ENCODE results near the gene MYOG. TPM values are rescaled to one million over a fixed set of nuclear protein-coding genes. Genes with fewer than 3 reads are reported as not detected.

The MYOG gene
- polyA plus RNA-seq, 1 donor (not counting 4 experiments of a cell fraction or from before 2014, with no cell fraction given), result not detected

- Histone ChIP-seq H3K4me1 (ENCODE audit: control insufficient read depth, extremely low read depth, insufficient read depth, low read length) (no peaks in the 10 kb centered on the region), H4K20me1 (ENCODE audit: control insufficient read depth, extremely low read depth, insufficient read depth, low read length) (no peaks in the 10 kb centered on the region), H3K36me3 (ENCODE audit: control insufficient read depth in 2 of 2, extremely low read depth in 1 of 2, insufficient read depth in 2 of 2, low read length in 2 of 2) (no peaks in the 10 kb centered on the region), H3K9me1 (ENCODE audit: control insufficient read depth, extremely low read depth, insufficient read depth, low read length) (no peaks in the 10 kb centered on the region), H3K27ac (ENCODE audit: control insufficient read depth, insufficient read depth, low read length) (no peak overlapping the region), H3K27me3 (ENCODE audit: control insufficient read depth, extremely low read depth, insufficient read depth, low read length) (peaks cover 4% of the 10 kb centered on the region), H3K4me2 (ENCODE audit: control insufficient read depth, extremely low read depth, insufficient read depth, low read depth, low read length) (no peak overlapping the region), H3K9me3 (ENCODE audit: control insufficient read depth, low read depth, low read length) (no peaks in the 10 kb centered on the region), H2AFZ (ENCODE audit: control insufficient read depth, low read length) (no peak overlapping the region), H3K4me3 (ENCODE audit: control insufficient read depth in 2 of 3, extremely low read depth in 1 of 3, insufficient read depth in 2 of 3, low read depth in 1 of 3, low read length in 3 of 3) (no peak overlapping the region), H3K9ac (ENCODE audit: control insufficient read depth, extremely low read depth, insufficient read depth, low read length) (no peak overlapping the region), H3K79me2 (ENCODE audit: control insufficient read depth, insufficient read depth, low read length) (no peaks in the 10 kb centered on the region)
- no peak for TF ChIP-seq CTCF (optimal IDR thresholded peaks at IDR 0.05 in 1 of 3, IDR thresholded peaks at IDR 0.05 in 1 of 3, conservative IDR thresholded peaks at IDR 0.05 in 1 of 3; ENCODE audit: extremely low read depth in 1 of 3, insufficient read depth in 2 of 3, low read length in 3 of 3)
- TF ChIP-seq EZH2 (IDR thresholded peaks at IDR 0.05; ENCODE audit: low read length), result no peak
- dilution Hi-C loops (cut with MboI; ENCODE audit: extremely low pct_ligation_motif_present, low sequenced_read_pairs), result no loop called here
- FAIRE-seq, result no peak
- DNase-seq (ENCODE audit: low read depth, low spot score), result no peak
Measured at GRCh38 chr1:203103216-203103615, 17.4 kb upstream of the MYOG start.

- Histone ChIP-seq H3K36me3 (ENCODE audit: control insufficient read depth in 2 of 2, extremely low read depth in 1 of 2, insufficient read depth in 2 of 2, low read length in 2 of 2) (no peaks in the 10 kb centered on the region), H3K4me3 (ENCODE audit: control insufficient read depth in 2 of 3, extremely low read depth in 1 of 3, insufficient read depth in 2 of 3, low read depth in 1 of 3, low read length in 3 of 3) (no peak overlapping the region), H2AFZ (ENCODE audit: control insufficient read depth, low read length) (no peak overlapping the region), H3K4me2 (ENCODE audit: control insufficient read depth, extremely low read depth, insufficient read depth, low read depth, low read length) (no peak overlapping the region), H3K79me2 (ENCODE audit: control insufficient read depth, insufficient read depth, low read length) (no peaks in the 10 kb centered on the region), H3K9me3 (ENCODE audit: control insufficient read depth, low read depth, low read length) (no peaks in the 10 kb centered on the region), H3K27me3 (ENCODE audit: control insufficient read depth, extremely low read depth, insufficient read depth, low read length) (peaks cover 4% of the 10 kb centered on the region), H3K9me1 (ENCODE audit: control insufficient read depth, extremely low read depth, insufficient read depth, low read length) (no peaks in the 10 kb centered on the region), H3K27ac (ENCODE audit: control insufficient read depth, insufficient read depth, low read length) (no peak overlapping the region), H3K4me1 (ENCODE audit: control insufficient read depth, extremely low read depth, insufficient read depth, low read length) (no peaks in the 10 kb centered on the region), H4K20me1 (ENCODE audit: control insufficient read depth, extremely low read depth, insufficient read depth, low read length) (no peaks in the 10 kb centered on the region), H3K9ac (ENCODE audit: control insufficient read depth, extremely low read depth, insufficient read depth, low read length) (no peak overlapping the region)
- DNase-seq (ENCODE audit: low read depth, low spot score) (no peak), FAIRE-seq (no peak)
- TF ChIP-seq CTCF (optimal IDR thresholded peaks at IDR 0.05 in 1 of 3, IDR thresholded peaks at IDR 0.05 in 1 of 3, conservative IDR thresholded peaks at IDR 0.05 in 1 of 3; ENCODE audit: extremely low read depth in 1 of 3, insufficient read depth in 2 of 3, low read length in 3 of 3), result no peak
- dilution Hi-C loops (cut with MboI; ENCODE audit: extremely low pct_ligation_motif_present, low sequenced_read_pairs), result no loop called here
Measured at GRCh38 chr1:203101813-203102634, 16.2 kb upstream of the MYOG start.
